ENCODE measurements around the gene ECEL1.

Gene ECEL1

GRCh38 chr2:232521959-232522622 is 34.5 kb upstream of the ECEL1 start:
- no peak for DNase-seq

GRCh38 chr2:232521098-232521497 is 33.5 kb upstream of the ECEL1 start:
- DNase-seq: no peak

- no peak for DNase-seq
These were observed 32.9 kb upstream of the ECEL1 start for GRCh38 chr2:232520489-232520888.

DNA sequence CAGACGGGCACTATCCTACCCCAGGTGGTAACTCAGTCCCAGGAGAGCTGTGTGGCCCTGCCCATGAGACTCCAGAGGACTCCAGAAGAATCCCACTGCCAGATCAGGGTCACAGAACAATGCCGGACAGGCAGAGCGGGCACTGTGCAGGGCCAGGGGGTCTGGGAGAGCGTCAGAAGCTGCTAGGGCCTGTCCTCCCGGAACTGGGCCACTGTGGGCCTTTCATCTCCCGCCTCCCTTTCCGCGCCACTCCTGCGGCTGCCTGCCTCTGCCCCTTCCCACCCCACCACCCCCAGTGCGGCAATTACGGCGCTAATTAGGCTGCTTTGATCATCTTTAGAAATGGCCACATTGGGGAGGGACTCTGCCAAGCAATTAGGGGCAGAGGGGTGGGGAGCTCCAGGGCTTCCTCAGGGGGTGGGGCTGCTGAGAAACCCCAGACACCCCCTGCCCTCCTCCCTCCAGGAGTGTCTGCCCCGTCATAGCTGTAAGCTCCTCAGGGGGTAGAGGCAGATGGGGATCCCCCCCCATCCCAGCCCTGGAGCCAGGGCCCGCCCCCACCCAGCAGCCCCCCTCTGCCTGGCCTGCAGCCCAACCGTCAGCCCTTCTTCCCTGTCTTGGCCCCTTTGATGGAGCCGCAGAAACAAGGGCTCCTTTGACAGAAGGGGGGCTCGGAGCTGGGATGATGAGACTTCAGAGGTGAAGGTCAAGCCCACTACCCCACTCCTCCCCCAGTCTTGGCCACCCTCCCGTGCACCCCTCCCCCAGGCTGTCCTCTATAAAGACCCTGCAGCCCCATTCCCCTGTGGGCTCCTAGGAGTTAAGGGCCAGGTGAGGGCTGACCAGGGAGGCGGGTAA is 32.2 kb upstream of the ECEL1 start, which contains the start of gene PRSS56:
Gene PRSS56 (plus strand): TSS at position 808 of the 858 bp plus-strand sequence. CDS start 211 bp downstream, outside the sequence.
- DNase-seq: peak; percentile 57

DNA sequence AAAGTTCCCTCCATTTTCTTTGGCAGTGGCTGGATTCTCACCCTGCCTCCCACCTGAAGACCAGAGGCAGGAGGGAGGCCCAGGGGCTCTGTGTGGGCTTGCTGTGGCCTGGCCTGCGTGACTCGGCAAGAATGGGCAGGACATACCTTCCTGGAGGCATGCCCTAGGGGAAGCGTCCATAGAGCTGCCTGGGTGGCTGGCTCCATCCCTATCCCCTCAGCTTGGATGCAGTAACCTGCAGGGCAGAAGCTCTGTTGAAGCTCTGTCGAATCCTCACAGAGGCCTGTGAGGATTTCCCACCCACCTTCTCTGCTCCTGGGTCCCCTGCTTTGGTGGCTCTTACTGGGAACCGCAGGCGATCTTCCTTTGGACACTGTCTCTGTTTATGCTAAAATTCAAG is 31.2 kb upstream of the ECEL1 start:
- DNase-seq: no peak

DNA sequence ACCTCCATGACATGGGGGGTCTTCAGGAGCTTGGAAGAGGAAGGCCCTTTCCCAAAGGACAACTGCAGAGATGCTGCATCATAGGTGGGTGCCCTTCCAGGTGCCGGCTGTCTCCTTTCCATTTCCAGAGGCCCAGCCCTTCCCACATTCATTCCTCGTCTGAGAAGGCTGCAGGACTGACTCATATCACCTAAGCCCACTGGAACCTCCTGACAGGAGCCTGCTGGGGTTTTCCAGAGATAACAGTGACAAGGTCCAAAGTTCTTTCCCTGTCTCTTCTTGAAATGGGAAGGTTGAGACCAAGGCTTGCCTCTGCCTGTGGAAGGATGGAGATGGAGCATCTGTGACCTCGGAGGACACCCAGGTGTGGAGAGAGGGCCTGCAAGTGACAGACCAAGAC is 28.9 kb upstream of the ECEL1 start:
- no peak for DNase-seq

DNA sequence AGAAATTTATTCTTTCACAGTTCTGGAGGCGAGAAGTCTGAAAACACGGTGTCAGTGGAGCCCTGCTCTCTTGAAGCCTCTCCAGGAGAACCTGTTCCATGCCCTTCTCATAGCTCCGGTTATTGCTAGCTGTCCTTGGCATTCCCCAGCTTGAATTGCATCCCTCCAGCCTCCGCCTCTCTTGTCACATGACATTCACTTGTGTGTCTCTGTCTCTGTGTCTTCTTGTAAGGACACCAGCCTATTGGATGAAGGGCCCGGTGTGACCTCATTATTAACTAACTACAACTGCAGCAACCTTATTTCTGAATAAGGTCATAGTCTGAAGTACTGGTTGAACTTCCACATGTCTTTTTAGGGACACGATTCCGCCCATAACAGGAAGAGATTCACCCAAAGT is 28.0 kb upstream of the ECEL1 start:
- no peak for DNase-seq

GRCh38 chr2:232513353-232513752 is 25.7 kb upstream of the ECEL1 start:
- DNase-seq: no peak

DNA sequence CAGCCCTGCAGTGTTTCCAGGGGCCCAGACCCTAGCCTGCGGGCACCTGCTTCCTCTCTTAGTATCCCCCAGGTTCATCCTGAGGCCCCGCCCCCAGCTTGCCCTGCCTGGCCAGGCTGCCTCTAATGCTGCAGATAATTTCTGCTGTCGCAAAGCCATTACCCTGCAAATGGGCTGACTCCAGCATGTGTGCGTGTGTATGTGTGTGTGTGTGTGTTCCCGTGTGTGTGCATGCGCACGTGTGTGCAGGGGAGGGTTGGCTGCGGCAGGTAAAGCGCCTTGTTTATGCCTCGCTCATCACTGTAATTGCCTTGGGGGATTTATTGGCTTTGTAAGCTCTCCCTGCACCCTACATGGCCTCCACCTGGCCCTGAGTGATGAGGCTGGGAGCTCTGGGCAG is 25.0 kb upstream of the ECEL1 start:
- DNase-seq: no peak

DNA sequence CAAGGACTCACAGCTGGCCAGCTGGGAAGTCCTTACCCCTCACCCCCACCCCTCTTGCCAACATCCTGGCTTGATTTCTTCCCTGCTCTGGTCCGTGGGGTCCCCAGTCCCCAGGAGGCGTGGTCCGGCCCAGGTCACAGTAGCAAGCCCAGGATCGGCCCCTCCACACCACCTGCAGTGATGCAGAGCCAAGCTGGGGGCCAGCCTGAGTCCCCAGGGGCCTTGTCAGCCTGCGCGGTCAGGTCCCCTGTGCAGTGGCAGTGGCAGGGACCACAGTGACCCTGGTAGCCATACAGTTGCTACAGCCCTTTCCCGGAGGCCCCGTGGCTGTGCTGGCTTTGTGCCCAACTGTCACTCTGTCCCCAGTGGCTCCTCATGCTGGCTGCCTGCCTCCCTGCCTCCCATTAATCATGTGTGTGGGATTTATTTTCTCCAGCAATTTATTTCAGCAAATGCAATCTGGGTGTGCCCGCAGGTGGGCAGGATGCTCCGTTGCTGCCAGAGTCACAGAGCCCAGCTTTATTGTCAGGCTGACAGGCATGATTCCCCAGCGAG is 23.8 kb upstream of the ECEL1 start:
- peak; percentile 54 for DNase-seq

DNA sequence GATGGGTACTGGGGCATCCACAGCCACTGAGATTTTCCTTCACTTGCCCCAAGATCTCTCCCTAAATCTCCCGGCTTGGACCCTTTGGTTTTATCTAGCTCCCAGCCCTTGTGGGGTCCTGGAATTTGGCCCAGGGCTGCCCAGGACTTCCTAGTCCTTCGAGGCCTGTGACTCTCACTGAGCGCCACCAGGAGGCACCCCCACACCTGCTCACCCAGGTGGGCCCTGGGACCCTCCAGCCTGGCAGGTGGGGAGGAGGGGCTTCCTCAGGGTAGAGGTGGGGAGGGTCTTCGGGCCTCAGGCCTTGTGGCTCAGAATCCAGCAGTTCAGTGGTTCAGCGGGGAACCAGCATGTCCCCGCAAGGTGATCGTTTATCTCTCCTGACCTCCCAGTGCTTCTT is 20.6 kb upstream of the ECEL1 start:
- no peak for DNase-seq

DNA sequence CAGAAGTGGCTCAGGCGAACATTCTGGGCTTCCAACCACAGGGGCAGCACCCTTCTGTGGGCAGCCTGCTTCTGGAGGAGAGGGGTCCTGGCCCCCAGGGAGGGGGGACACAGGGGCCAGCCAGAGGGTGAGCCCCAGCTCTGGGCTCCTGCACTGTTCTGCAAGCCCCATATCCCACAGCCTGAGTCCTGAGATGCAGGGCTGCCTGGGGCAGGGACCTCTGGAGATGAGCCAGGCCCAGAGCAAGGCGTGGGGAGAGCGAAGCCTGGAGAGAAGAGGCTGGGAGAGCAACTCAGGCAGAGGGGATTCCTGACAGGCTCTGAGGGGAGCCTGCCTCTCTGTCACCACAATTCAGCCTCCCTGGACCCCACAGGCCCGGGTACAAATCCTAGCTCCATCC is 19.1 kb upstream of the ECEL1 start:
- no peak for DNase-seq

GRCh38 chr2:232505856-232506255 is 18.2 kb upstream of the ECEL1 start:
- no peak for DNase-seq

GRCh38 chr2:232504438-232504837 is 16.8 kb upstream of the ECEL1 start:
- no peak for DNase-seq

DNA sequence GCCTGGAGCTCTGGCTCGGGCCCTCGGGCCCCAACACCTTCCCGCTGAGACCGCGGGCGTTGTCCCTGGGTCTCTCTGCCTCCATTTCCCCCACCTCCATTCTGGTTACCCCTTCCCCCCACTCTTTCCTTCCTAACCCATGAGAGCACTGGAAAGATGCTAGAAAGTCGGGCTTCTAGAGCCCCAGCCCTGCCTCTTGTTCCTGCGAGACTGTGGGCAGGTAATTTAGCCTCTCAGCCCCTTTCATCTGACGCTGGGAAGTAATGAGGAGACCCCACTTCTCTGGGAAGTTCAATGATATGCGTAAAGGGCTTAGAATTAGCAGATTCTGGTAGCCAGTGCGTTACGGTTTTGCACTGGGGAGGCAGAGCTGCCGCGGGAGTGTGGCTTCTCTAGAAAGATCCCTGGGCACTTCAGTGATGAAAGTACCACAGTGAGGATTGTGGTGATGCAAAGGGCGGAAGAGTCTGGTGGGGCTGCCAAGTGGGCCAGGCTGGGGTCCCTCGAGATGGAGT is 16.2 kb upstream of the ECEL1 start:
- DNase-seq: no peak

DNA sequence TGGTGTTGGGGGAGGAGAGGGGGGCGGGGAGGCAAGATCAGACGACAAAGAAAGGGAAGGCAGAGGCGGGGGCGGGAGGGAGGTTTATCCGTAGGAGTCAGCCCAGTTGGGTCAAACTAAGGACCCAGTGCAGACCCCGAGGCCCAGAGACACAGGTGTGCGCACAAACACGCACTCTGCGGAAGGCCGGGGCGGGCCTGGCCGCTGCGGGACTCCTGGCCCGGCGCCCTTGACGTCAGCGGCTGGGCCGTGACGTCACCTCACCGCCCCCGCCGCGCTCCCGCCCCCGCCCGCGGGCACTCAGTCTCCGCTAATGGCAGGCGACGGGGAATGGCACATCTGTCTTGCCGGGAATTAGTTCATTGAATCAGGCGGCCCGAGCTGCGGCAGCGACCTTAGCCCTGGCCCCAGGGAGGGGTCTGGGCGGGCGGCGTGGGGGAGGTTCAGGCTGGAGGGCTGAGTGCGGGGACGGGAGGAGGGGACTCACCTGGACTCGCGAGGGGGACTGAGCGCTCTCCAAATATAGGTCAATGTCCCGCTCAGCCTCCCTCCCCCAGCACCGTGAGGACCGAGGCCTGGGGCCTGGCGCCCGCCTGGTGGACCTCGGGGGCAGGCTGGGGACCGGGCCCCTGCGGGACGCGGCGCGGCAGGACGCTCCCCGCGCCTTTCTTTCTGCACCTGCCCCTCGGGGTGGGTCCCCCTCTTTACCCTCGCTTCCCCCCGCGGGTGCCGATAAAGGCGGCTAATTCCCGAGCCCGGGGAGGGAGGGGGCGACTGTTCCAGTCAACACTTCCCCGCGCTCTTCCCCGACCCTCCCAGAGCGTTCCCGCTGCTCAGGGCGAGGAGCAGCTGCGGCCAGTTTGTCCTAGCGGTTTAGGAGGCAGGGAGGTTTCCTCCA is 15.5 kb upstream of the ECEL1 start:
- no peak for DNase-seq

DNA sequence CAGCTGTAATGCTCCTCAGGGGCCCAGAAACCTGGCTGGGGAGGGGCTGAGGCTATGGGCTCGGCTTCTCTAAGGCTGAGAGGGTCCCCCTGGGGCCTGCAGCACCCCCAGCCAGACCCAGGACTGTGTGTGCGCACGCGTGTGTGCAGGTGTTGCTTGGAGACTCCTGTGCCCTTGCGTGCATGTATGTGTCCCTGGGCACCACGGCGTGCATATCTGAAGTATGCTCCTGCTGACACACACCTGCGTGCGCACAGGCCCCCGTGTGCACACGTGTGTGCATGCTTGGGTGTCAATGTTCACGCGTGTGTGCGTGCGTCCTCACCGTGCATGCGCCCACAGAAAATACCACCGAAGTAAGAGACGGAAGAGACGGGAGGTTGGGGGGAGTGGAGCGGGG is 14.9 kb upstream of the ECEL1 start:
- DNase-seq: no peak

GRCh38 chr2:232501794-232502390 is 14.3 kb upstream of the ECEL1 start:
- DNase-seq: no peak

GRCh38 chr2:232501331-232501771 is 13.7 kb upstream of the ECEL1 start:
- DNase-seq: no peak

DNA sequence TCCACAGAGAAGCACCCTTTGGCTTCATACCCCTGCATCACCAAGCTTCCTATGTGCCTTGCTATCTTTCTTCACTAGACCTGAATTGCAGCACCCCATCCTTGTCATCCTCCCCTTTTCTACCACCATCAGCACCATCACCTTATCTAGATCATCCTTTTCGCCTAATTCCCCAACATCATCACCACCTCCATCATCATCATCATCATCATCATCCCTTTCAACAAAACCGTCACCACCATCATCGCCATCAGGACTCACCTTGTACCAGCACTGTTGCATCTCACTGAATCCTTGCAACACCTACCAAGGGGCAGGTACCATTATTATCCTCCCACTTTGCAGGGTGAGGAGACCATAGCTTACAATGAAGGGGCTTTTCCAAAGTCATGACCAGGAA is 10.8 kb upstream of the ECEL1 start:
- DNase-seq: no peak

DNA sequence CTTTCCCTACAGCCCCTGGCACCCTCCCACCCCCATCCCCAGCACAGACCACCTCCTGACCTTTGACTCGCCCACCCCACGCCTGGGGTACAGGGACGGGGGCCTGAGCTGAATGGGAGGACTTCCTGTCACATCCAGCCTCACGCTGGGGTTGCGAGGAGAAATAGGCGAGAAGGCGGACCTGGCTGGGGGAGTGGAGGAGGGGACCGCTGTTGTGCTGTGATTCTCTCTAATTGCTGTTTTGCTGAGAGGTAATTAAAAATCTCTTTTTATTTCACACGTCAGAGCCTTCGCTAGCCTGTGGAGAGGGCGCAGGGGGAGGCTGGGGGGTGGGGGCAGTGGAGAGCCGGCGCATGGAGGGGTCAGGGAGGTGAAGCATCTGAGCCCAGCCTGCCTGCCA is 9.7 kb upstream of the ECEL1 start:
- peak; percentile 58 for DNase-seq
